ENCODE data around the gene TVP23B.

DNA sequence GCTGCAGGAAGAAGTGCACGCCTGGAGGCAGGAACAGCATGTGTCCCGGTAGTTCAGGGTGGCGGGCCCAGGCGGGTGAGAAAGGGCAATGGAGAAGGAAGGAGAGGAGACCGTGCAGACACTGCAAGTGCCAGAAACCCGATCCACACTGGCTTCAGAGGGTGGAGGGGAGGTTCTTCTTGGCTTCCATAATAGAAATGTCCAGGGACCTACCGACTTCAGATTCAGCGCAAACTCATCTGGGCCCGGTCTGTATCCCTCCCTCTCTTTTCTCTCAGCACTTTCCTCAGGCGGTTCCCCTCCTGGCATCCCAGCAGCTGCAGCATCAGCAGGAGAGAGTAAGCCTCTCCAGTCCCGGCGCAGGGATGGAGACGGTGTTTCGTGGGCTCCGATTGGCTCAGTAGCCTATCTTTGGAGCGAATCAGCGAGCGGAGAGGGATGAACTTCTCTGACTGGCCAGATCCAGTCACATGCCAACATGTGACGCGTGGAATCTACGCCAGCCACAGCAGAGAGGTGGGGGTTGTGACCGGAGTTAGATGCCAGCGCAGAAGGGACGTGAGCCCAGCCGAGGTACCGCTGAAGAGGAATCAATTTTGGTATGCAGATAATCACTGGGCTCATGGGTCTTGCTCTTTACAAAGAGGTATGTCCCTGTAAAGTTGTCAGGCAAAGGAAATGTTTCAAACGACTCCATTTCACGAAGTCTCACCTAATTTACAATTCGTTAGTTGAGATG lies 75.0 kb downstream of the TVP23B start:
- TF ChIP-seq EZH2 (IDR thresholded peaks at IDR 0.05; ENCODE audit: borderline replicate concordance, low read length), result no peak
- TF ChIP-seq, protein P1, sequence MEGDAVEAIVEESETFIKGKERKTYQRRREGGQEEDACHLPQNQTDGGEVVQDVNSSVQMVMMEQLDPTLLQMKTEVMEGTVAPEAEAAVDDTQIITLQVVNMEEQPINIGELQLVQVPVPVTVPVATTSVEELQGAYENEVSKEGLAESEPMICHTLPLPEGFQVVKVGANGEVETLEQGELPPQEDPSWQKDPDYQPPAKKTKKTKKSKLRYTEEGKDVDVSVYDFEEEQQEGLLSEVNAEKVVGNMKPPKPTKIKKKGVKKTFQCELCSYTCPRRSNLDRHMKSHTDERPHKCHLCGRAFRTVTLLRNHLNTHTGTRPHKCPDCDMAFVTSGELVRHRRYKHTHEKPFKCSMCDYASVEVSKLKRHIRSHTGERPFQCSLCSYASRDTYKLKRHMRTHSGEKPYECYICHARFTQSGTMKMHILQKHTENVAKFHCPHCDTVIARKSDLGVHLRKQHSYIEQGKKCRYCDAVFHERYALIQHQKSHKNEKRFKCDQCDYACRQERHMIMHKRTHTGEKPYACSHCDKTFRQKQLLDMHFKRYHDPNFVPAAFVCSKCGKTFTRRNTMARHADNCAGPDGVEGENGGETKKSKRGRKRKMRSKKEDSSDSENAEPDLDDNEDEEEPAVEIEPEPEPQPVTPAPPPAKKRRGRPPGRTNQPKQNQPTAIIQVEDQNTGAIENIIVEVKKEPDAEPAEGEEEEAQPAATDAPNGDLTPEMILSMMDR (IDR thresholded peaks at IDR 0.05; ENCODE audit: low read length), result no peak

Data from OCI-LY1 (cell line).